NCI-H2107 treated with DMSO at 0.1 percent for 48 hours (cell line): ENCODE results near the gene PSKH1.

Experiments used
- DNase-seq: peaks from one replicate; lab custom pipeline; 2025; ENCODE audit not compliant: unreplicated experiment; lab: John Stamatoyannopoulos, UW

Gene PSKH1

GRCh38 chr16:67977005-67977404 is 84.0 kb downstream of the PSKH1 start:
- DNase-seq = no peak

- no peak for DNase-seq
Measured at GRCh38 chr16:67977469-67978227, 84.6 kb downstream of the PSKH1 start.
